HG03575 (cell line): ENCODE data around the gene ARAP1.
"Not testable (repeated sequence)": the region's sequence is repeated elsewhere in the genome, so short reads cannot be mapped to it uniquely, and the experiment has no call there.

Experiments
- ATAC-seq: cut with Tn5 transposase; IDR thresholded peaks from one replicate; pipeline ENCODE4 v1.9.1; 2021; ENCODE audit not compliant: unreplicated experiment, insufficient number of reproducible peaks, low FRiP score; ENCODE audit errors: extremely low read depth

Gene ARAP1

GRCh38 chr11:72752088-72752914, at the start of gene ARAP1:
ARAP1 (minus strand) TSS chr11:72752408; CDS start chr11:72727128, 25,280 bp downstream.
- ATAC-seq, result no peak

GRCh38 chr11:72799441-72799840, 47.2 kb upstream of the ARAP1 start:
- no peak for ATAC-seq

GRCh38 chr11:72798361-72798760, 46.2 kb upstream of the ARAP1 start:
- ATAC-seq, result no peak

- no peak for ATAC-seq
Measured at GRCh38 chr11:72793425-72794367, 41.5 kb upstream of the ARAP1 start, which contains the start of gene STARD10. STARD10 (minus strand) TSS chr11:72794047; CDS start chr11:72781181, 12,866 bp downstream.

GRCh38 chr11:72793076-72793424, 40.8 kb upstream of the ARAP1 start:
- ATAC-seq, result no peak

- ATAC-seq, result no peak
Measured at GRCh38 chr11:72792437-72793021, 40.3 kb upstream of the ARAP1 start.

GRCh38 chr11:72791228-72791627, 39.0 kb upstream of the ARAP1 start:
- not testable (repeated sequence) for ATAC-seq

GRCh38 chr11:72789493-72790131, 37.4 kb upstream of the ARAP1 start:
- ATAC-seq, result no peak

GRCh38 chr11:72788241-72788640, 36.0 kb upstream of the ARAP1 start:
- no peak for ATAC-seq

GRCh38 chr11:72787216-72788104, 35.3 kb upstream of the ARAP1 start:
- ATAC-seq, result no peak

GRCh38 chr11:72786305-72787215, 34.4 kb upstream of the ARAP1 start:
- ATAC-seq, result no peak

GRCh38 chr11:72784662-72785061, 32.5 kb upstream of the ARAP1 start:
- ATAC-seq, result no peak

- ATAC-seq, result no peak
Measured at GRCh38 chr11:72783144-72783905, 31.1 kb upstream of the ARAP1 start.

- no peak for ATAC-seq
Measured at GRCh38 chr11:72782081-72782920, 30.1 kb upstream of the ARAP1 start.

GRCh38 chr11:72781313-72782080, 29.3 kb upstream of the ARAP1 start:
- ATAC-seq, result no peak
